GM12891 (cell line): ENCODE data around the gene KRT10.

Experiments used
- POLR2A ChIP-seq: IDR thresholded peaks from 2 replicates; pipeline ENCODE4 v1.6.1; 2011; ENCODE audit warnings: low read depth, low read length, control low read depth
- POLR2AphosphoS5 ChIP-seq: IDR thresholded peaks from 2 replicates; pipeline ENCODE4 v1.6.1; 2011; ENCODE audit warnings: low read depth, low read length, control low read depth
- POU2F2 ChIP-seq: IDR thresholded peaks from 2 replicates; pipeline ENCODE4 v1.6.1; 2011; ENCODE audit warnings: low read depth, mild to moderate bottlenecking, control low read depth, low read length, moderate library complexity
- SPI1 ChIP-seq: IDR thresholded peaks from 2 replicates; pipeline ENCODE4 v1.6.1; 2011; ENCODE audit warnings: low read depth, low read length, control low read depth
- TAF1 ChIP-seq: IDR thresholded peaks from 2 replicates; pipeline ENCODE4 v1.6.1; 2011; ENCODE audit warnings: low read depth, low read length, control low read depth

GRCh38 chr17:40859536-40859935 is 37.1 kb upstream of the KRT10 start:
- TF ChIP-seq POLR2AphosphoS5 (no peak), TAF1 (no peak), POLR2A (no peak), POU2F2 (no peak), SPI1 (no peak)
